C4-2B (cell line): ENCODE data around the gene PLD3.

Experiments
- ZFX ChIP-seq: fragments of 450-650 bp; IDR thresholded peaks from 2 replicates; pipeline ENCODE4 v1.6.1; 2017
- TF ChIP-seq, protein P1 (sequence below): fragments of 450-650 bp; conservative IDR thresholded peaks from 2 replicates; pipeline ENCODE4 v1.5.1; 2017; ENCODE audit warnings: mild to moderate bottlenecking

DNA sequence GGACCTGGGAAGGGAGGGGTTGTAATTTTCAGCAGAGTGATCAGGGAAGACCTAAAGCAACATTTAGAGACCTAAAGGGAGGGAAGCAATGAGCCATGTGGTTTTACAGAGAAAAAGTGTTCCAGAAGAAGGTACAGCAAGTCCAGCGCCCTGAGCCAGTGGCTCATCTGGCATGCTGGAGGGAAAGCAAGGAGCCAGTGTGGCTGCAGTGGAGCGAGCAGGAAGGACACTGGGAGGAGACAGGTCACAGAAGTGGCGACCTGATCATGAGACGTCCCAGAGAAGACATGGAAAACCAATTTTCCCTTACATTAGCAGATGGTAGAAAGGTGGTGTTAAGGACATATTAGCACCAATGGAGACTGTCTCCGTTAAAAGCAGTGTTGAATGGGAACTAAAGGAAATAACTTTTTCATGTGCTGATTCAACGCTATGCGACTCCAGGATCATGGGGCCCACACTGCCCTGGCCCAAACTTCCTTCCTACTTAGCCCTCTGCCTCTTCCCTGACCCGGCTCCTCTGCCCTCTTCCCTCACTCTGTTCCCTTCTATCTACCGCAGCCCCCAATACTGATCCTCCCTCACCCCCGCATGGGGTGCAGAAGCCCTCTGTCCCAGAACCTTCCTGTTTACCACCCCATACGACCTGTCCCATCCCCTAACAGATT, 5.7 kb upstream of the PLD3 start:
- TF ChIP-seq, protein P1, sequence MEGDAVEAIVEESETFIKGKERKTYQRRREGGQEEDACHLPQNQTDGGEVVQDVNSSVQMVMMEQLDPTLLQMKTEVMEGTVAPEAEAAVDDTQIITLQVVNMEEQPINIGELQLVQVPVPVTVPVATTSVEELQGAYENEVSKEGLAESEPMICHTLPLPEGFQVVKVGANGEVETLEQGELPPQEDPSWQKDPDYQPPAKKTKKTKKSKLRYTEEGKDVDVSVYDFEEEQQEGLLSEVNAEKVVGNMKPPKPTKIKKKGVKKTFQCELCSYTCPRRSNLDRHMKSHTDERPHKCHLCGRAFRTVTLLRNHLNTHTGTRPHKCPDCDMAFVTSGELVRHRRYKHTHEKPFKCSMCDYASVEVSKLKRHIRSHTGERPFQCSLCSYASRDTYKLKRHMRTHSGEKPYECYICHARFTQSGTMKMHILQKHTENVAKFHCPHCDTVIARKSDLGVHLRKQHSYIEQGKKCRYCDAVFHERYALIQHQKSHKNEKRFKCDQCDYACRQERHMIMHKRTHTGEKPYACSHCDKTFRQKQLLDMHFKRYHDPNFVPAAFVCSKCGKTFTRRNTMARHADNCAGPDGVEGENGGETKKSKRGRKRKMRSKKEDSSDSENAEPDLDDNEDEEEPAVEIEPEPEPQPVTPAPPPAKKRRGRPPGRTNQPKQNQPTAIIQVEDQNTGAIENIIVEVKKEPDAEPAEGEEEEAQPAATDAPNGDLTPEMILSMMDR = no peak
- TF ChIP-seq ZFX = no peak
